Sigmoid colon (tissue), 7 donors: ENCODE measurements around the gene TRIP12. TPM values are rescaled to one million over a fixed set of nuclear protein-coding genes. Genes with fewer than 3 reads are reported as not detected.
"Not testable (repeated sequence)": the region's sequence is repeated elsewhere in the genome, so short reads cannot be mapped to it uniquely, and the experiment has no call there.

Source experiments
- DNase-seq: peaks from one replicate; pipeline ENCODE4 v3.0.0-alpha.2; 2019
- H3K27ac ChIP-seq, 4 donors: fragments of 200-600 bp; sonication (generic); one replicate each; pipeline ENCODE4 v1.5.1; 2016 to 2019; ENCODE audit warnings: mild to moderate bottlenecking in 1 of 4
- H3K27me3 ChIP-seq, 3 donors: fragments of 200-600 bp; sonication (generic); one replicate each; pipeline ENCODE4 v1.5.1; 2019; ENCODE audit warnings: mild to moderate bottlenecking in 1 of 3
- H3K36me3 ChIP-seq, 4 donors: fragments of 200-600 bp; sonication (generic); one replicate each; pipeline ENCODE4 v1.5.1; 2016 to 2019
- H3K4me1 ChIP-seq, 4 donors: fragments of 200-600 bp; sonication (generic); one replicate each; pipeline ENCODE4 v1.5.1; 2017 to 2019
- H3K4me3 ChIP-seq, 4 donors: fragments of 200-600 bp; sonication (generic); one replicate each; pipeline ENCODE4 v1.5.1; 2017 to 2019; ENCODE audit warnings: mild to moderate bottlenecking in 2 of 4, moderate library complexity in 1 of 4
- H3K9me3 ChIP-seq, 4 donors: fragments of 200-600 bp in 3 of 4; sonication (generic) in 3 of 4; one replicate each; pipeline versions ENCODE4 v1.5.1 to v1.6.1; 2013 to 2019
- CTCF ChIP-seq, 4 experiments: fragments of 450-650 bp in 3 of 4; fragments of 200-600 bp in 1 of 4; IDR thresholded peaks; one replicate each; pipeline ENCODE4 v1.5.1; 2016 to 2019; ENCODE audit warnings: antibody characterized with exemption in 4 of 4, mild to moderate bottlenecking in 3 of 4, moderate library complexity in 2 of 4
- EP300 ChIP-seq, 4 donors: sonication (generic); formaldehyde crosslinking; IDR thresholded peaks; one replicate each; pipeline ENCODE4 v1.6.1; 2017; ENCODE audit warnings: antibody characterized with exemption in 4 of 4
- POLR2A ChIP-seq, 2 donors: fragments of 450-650 bp; IDR thresholded peaks; one replicate each; pipeline ENCODE4 v1.6.1; 2016; ENCODE audit warnings: antibody characterized with exemption in 2 of 2, mild to moderate bottlenecking in 2 of 2, moderate library complexity in 2 of 2
- POLR2AphosphoS5 ChIP-seq, 4 donors: sonication (generic); formaldehyde crosslinking; IDR thresholded peaks; one replicate each; pipeline ENCODE4 v1.6.1; 2017; ENCODE audit warnings: antibody characterized with exemption in 4 of 4
- WGBS, 2 donors: extraction: QIAGEN DNeasy Blood & Tissue Kit; methylation state at CpG; one replicate each; pipeline ENCODE4 v1.1.7; 2013; 5-methylcytosine and 5-hydroxymethylcytosine counted together
- intact Hi-C: fragments of 100-400 bp; cut with DNase I; formaldehyde crosslinking; loops from one replicate; pipeline ENCODE4 v1.15.1; 2023
- polyA plus RNA-seq, 3 donors: library from polyadenylated mRNA; stranded (reverse); fragments of 200-250 nt; gene quantifications; one replicate each; pipeline ENCODE4 v1.2.3, GENCODE V29; 2013
- total RNA-seq, 4 donors: library from RNA; depleted of rRNA; stranded (reverse); fragments of >200 nt; gene quantifications; one replicate each; pipeline ENCODE4 v1.1.0, GENCODE V29; 2016
- donor health status: healthy with polysubstance abuse.
- donor health status: Bipolar disorder and iron deficiency.
- donor health status: healthy.

The TRIP12 gene
- total and polyA plus RNA-seq, 7 donors: 20.4 to 168 (median 144) TPM

- no peaks in the 10 kb centered on the region for H3K27me3 ChIP-seq
- no peaks in the 10 kb centered on the region for H3K9me3 ChIP-seq
- H3K4me3 ChIP-seq: no peak overlapping the region
- 94 to 95% methylated on average over 5 of the region's 5 CpGs for WGBS, 2 donors
- DNase-seq: no peak
- TF ChIP-seq EP300 (IDR thresholded peaks at IDR 0.05) (no peak), CTCF (IDR thresholded peaks at IDR 0.05) (no peak), POLR2AphosphoS5 (IDR thresholded peaks at IDR 0.05) (no peak), POLR2A (IDR thresholded peaks at IDR 0.05) (no peak)
- H3K36me3 ChIP-seq: peaks cover 0 to 31% (median 2%) of the 10 kb centered on the region in 4 donors
- H3K27ac ChIP-seq: no peak overlapping the region
- intact Hi-C loops: no loop called here
- peaks cover 0 to 20% (median 6%) of the 10 kb centered on the region in 4 donors for H3K4me1 ChIP-seq
Observed at GRCh38 chr2:229851870-229852269, 69.9 kb downstream of the TRIP12 start.

- 96 to 97% methylated on average over 44 of the region's 44 CpGs for WGBS, 2 donors
- DNase-seq, H3K27me3 ChIP-seq, H3K27ac ChIP-seq, H3K9me3 ChIP-seq, intact Hi-C loops, H3K4me3 ChIP-seq: not testable (repeated sequence)
- peaks cover 0 to 24% (median 6%) of the 10 kb centered on the region in 4 donors for H3K4me1 ChIP-seq
- peaks cover 0 to 28% (median 2%) of the 10 kb centered on the region in 4 donors for H3K36me3 ChIP-seq
Observed at GRCh38 chr2:229850355-229851275, 71.2 kb downstream of the TRIP12 start.

- Histone ChIP-seq H3K27ac (no peak overlapping the region), H3K27me3 (no peaks in the 10 kb centered on the region), H3K4me3 (no peak overlapping the region), H3K4me1 (peaks cover 0 to 24% (median 6%) of the 10 kb centered on the region in 4 donors), H3K9me3 (no peaks in the 10 kb centered on the region), H3K36me3 (peaks cover 0 to 28% (median 2%) of the 10 kb centered on the region in 4 donors)
- intact Hi-C loops: no loop called here
- 86 to 87% methylated on average over 3 of the region's 3 CpGs for WGBS, 2 donors
- TF ChIP-seq EP300 (IDR thresholded peaks at IDR 0.05) (no peak), POLR2AphosphoS5 (IDR thresholded peaks at IDR 0.05) (no peak), CTCF (IDR thresholded peaks at IDR 0.05) (no peak), POLR2A (IDR thresholded peaks at IDR 0.05) (no peak)
- DNase-seq: no peak
Observed at GRCh38 chr2:229849073-229849472, 72.7 kb downstream of the TRIP12 start.

- no peak for TF ChIP-seq EP300 (IDR thresholded peaks at IDR 0.05)
- no peak for TF ChIP-seq POLR2AphosphoS5 (IDR thresholded peaks at IDR 0.05)
- no peak for TF ChIP-seq CTCF (IDR thresholded peaks at IDR 0.05)
- no peak for TF ChIP-seq POLR2A (IDR thresholded peaks at IDR 0.05)
- no peak overlapping the region for H3K27ac ChIP-seq
Observed at GRCh38 chr2:229843613-229844012, 78.2 kb downstream of the TRIP12 start.

GRCh38 chr2:229838729-229839128 is 83.1 kb downstream of the TRIP12 start:
- DNase-seq: no peak
- H3K36me3 ChIP-seq: peaks cover 0 to 46% (median 4%) of the 10 kb centered on the region in 4 donors
- no peaks in the 10 kb centered on the region for H3K27me3 ChIP-seq
- intact Hi-C loops: no loop called here
- TF ChIP-seq POLR2AphosphoS5 (IDR thresholded peaks at IDR 0.05) (no peak), POLR2A (IDR thresholded peaks at IDR 0.05) (no peak), CTCF (IDR thresholded peaks at IDR 0.05) (no peak)
- no peaks in the 10 kb centered on the region for H3K9me3 ChIP-seq
- WGBS, 2 donors: 72 to 78% methylated on average over 6 of the region's 6 CpGs
- no peak overlapping the region for H3K27ac ChIP-seq
- peaks cover 0 to 7% (median 5%) of the 10 kb centered on the region in 4 donors for H3K4me1 ChIP-seq
- H3K4me3 ChIP-seq: no peak overlapping the region

More at GRCh38 chr2:229843613-229844012, 78.2 kb downstream of the TRIP12 start:
- Histone ChIP-seq H3K9me3 (no peaks in the 10 kb centered on the region), H3K4me3 (no peak overlapping the region), H3K4me1 (peaks cover 0 to 20% (median 6%) of the 10 kb centered on the region in 4 donors), H3K27me3 (no peaks in the 10 kb centered on the region), H3K36me3 (peaks cover 0 to 33% (median 4%) of the 10 kb centered on the region in 4 donors)
- WGBS, 2 donors: 99% methylated on average over 4 of the region's 4 CpGs
- intact Hi-C loops: no loop called here
- DNase-seq: no peak
